DMS 273 (cell line): ENCODE data around the gene MAEL.
"Not testable (repeated sequence)": the region's sequence is repeated elsewhere in the genome, so short reads cannot be mapped to it uniquely, and the experiment has no call there.

Experiments used
- DNase-seq: peaks from one replicate; lab custom pipeline; 2025; ENCODE audit not compliant: unreplicated experiment; lab: John Stamatoyannopoulos, UW

Gene MAEL

DNA sequence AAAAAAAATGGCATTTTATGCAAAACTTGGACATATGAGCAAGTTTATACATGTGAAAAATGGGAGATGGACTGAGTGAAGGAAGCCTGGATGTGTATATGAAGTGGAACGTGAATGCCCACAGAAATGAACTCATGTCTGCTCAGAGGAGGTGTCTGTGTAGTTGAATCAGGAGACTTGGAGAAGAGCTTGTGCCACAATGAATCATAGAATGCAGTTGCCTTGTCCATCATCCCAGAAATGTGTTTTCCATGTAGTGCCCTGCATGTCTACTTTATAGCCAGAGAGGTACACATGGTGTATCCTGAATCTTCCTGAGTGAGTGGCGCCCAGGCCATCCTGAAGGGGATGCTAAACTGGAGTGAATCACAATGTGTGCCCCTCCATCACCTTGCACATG, 11.1 kb upstream of the MAEL start:
- DNase-seq, result no peak

DNA sequence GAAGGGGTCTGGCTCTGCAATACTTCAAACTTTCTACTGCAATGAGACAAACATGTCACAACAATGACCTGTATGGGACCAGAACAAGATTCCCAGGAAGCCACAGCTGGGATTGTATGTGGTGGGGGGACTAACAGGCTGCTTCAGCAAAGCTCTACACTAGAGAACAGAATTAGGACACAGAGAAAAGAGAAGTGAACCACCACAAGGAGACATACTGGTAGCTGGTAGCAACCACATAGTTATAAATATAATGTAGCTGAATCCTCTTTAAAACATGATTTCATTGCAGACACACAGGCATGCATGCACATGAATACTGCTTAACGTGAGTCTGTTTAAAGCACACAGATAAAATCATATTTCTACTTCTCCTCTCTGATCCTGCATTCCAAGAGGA, 10.3 kb upstream of the MAEL start:
- DNase-seq, result no peak

DNA sequence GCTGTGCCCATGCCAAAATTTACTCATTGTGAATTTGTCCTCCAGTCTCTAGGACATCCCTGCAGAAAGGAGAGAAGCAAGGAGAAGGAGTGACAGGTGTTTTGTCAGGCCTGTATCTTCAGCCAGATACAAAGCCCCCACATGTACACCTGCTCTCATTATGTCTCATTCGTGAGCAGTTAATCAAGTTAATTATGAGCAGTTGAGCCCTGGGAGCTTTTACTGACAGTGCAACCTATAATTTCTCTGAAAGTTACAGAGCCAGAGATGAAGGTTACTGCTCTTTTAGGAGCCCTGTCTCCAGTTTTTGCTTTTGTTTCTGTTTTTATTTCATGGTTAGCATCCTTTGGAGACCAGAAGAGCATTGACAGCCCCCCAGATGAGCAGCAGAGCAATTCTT, 8.7 kb upstream of the MAEL start:
- DNase-seq, result no peak

DNA sequence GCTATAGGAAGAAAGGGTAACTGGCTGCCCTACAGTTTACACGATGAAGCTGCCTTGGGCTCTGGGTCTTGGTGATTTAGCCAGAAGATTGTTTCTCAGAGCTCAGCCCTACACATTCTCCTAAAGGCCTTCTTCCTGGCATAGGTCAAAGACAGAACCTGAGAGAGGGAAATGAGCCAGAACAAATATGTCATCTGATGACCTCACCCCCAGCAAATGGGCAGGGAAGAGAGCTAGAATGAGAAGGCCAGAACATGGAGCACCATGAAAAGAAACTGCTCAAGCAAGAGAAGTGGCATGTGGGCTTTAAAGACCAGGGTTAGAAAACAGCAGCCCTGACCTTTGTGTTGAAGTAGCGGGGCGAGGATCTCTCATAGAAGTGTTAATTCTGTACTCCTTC, 8.3 kb upstream of the MAEL start:
- no peak for DNase-seq

DNA sequence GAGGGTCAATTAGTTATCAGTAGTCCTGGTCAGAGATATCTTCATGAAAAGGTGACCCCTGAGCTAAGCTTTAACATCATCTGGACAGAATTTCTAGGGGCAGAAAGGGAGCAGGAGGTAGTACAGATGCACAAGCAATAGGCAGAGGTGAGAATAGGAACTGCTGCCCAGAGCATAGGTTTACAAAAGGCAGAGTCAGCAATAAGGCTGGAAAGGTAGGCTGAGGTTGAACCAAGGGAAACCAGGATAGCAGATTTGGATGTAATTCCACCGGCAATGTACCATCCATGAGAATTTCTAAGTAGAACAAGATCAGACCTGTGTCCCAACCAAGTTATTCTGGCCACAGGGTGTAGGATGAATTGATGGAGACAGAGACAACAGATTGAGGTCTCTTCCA, 7.5 kb upstream of the MAEL start:
- no peak for DNase-seq

DNA sequence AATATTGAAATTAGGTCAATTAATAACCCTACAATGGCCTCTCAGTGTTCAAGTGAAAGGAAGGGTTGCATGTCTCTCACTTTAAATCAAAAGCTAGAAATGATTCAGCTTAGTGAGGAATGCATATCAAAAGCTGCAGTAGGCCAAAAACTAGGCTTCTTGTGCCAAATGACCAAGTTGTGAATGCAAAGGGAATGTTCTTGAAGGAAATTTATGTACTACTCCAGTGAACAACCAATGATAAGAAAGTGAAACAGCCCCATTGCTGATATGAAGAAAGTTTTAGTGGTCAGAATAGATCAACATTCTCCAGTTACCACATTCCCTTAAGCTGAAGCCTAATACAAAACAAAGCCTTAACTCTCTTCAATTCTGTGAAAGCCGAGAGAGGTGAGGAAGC, 10.0 kb downstream of the MAEL start:
- DNase-seq, result no peak

DNA sequence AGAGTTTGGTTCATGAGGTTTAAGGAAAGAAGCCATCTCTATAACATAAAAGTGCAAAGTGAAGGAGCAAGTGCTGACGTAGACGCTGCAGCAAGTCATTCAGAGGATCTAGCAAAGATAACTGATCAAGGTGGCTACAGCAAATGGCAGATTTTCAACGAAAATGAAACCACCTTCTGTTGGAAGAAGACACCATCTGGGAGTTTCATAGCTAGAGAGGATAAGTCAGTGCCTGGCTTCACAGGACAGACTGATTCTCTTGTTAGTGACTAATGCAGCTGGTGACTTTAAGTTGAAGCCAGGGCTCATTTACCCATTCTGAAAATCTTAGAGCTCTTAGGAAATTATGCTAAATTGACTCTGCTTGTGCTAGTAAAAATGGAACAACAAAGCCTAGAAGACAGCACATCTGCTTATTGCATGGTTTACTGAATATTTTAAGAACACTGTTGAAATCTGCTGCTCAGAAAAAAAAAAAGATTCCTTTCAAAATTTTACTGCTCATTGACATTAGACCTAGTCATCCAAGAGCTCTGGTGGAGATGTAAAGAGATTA, 10.5 kb downstream of the MAEL start:
- DNase-seq, result no peak

DNA sequence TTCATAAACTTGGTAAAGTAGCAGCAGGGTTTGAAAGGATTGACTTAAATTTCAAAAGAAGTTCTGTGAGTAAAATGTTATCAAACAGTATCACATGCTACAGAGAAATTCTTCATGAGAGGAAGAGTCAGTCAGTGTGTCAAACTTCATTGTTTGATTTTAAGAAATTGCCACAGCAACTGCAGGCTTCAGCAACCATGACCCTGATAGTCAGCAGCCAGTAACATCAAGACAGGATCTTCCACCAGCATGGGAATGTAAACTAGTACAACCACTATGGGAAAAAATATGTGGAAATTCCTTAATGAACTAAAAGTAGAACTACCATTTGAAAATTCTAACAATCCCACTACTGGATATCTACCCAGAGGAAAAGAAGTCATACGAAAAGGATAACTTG, 11.5 kb downstream of the MAEL start:
- DNase-seq, result no peak

DNA sequence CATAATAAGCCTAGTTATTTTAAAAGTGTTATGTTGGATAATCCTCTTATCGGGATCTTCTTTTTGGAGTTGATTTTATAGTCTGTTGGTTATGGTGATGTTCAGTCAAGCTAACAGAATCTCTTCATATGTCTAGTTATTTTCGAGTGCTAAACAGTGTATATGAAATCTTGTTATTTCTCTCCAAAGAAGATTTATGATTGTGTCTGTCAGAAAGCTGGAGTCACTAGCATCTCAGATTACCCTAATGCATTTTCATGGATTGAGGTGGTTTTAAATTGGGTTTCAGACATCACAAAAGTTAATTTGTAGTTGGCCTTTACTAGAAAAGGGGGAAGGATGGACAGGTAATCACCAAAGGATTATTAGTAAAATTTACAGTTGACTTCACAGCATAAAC, 13.3 kb downstream of the MAEL start:
- no peak for DNase-seq

DNA sequence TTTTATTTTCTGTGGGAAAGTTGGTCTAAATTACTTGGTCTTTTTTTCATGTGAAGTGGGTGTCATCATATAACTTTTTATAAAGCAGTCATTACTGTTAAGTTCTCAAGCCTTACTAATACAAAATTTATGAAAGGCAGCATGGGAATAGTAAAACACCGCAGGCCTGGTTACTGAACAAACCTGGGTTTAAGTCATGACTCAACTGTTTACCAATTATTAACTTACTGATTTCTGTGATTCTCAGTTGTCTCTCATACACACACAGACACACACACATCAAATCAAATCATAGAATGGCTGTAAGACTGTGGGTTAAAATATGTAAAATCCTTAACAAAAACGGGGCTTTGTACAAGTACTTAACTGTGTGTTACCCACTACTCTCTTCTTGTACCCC, 14.6 kb downstream of the MAEL start:
- no peak for DNase-seq

DNA sequence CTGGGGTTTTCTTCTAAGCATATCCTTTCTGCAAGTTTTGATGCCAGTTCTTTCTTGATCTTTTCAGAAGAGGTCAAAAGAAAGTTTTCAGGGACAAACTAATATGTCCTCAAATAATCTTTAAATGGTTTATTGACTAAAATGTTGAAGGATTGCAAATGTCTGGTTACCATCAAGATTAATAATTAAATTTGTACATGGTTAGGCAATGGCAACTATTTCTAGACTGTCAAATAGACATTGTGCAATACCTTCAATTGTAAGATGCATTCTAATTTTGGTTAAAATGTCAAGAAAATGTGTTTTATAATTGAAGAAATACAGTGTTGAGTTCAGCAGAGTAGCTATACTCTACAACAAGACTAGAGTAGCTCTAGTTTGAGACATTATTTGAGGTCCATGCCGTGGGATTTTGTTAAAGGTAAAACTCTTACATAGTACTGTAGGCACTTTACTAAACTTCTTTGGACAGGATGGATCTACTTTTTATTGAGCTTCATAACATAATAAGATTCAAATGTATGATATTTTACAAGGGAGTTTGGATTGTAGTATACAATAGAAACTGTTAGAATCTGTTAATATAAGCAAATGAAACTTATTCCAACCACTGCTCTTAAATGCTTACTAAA, 22.6 kb downstream of the MAEL start:
- no peak for DNase-seq

DNA sequence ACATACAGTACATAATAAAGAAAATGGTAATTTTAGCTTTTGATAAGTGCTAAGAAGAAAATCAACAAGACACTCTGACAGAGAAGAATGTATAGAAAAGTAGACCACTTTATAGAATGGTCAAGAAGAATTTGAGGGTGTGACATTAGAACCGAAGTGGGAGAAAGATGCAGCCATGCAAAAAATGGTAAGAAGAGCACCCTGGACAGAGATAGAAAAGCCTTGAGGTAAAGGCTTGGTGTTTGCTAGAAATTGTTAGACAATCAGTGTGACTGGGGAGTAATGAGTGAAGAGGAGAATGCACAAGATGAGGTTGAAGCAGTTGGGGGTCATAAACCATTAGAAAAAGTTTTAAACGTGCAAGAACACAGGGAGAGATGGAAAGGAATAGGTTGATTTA, 23.5 kb downstream of the MAEL start:
- DNase-seq, result no peak

DNA sequence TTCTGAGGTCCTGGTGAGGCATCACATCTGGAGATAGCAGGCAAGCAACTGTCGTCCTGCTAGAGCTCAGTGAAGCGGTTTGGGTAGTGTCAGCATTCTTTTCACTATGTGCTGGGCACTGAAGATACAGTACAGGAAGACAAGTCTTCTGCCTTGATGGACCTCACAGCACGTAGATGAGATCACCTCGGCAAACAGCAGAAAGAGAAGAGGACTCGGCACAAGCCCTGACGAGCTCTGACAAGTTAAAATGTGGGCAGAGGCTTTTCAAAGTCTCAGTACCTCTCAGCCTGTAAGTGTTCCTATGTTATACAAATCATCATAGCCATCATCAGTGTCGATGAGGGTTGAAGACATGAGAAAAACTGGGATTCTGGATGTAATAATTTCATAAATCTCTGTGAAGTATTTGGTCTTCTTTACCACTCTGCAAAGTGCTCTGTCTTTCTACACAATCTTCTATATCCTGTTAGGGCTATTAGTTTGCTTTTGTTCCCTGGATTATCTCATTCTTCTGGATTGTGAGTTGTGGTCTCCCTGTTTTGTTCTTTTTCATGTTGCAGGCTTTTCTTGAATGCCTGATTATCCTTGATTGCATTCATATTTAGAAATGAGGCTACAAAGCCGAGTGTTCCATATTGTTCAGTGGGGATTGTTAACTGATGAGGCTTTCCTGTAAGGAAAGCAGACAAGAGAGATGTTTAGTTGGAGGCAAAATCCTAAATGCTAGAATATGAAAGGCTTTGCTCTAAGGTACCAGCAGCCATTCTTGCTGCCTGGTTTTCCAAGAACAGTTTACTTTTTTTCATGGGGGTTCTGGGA, 24.2 kb downstream of the MAEL start:
- DNase-seq, result no peak

DNA sequence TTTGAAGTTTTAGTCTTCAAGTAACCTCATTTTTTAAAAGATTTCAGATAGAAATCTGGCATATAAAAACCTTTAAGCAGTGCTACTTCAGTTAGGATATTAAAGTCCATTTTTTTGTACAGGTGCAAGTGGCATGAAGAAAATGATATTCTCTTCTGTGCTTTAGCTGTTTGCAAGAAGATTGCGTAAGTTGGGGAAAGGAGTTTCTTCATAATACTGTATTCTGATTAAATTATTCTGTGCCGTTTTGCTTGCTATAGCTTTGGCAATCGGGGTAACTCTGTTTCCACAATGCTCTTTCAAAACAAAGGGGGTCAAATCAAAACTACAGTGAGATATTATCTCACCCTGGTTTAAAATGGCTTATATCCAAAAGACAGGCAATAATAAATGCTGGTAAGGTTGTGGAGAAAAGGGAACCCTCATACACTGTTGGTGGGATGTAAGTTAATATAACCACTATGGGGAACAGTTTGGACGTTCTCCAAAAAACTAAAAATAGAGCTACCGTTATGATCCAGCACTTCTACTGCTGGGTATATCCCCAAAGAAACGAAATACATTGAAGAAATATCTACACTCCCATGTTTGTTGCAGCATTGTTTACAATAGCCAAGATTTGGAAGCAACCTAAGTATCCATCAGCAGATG, 27.1 kb downstream of the MAEL start:
- DNase-seq, result no peak

DNA sequence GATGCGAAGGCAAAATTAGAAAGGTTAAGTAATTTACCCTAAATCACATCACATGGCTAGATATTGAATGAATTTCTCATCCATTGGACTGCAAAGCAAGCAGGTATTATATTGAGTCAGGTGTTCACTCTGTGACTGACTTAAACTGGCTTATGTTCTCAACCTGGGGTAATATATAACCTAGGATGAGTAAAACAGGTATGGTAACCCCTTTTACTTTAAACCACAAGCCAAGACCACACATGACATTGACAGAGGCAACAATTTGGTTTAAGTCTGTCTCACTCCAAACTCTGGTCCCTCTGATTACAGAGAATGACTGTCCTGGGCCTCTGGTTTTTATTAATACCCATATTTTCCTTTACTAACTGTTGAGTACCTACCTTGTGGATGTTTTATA, 33.3 kb downstream of the MAEL start:
- no peak for DNase-seq

DNA sequence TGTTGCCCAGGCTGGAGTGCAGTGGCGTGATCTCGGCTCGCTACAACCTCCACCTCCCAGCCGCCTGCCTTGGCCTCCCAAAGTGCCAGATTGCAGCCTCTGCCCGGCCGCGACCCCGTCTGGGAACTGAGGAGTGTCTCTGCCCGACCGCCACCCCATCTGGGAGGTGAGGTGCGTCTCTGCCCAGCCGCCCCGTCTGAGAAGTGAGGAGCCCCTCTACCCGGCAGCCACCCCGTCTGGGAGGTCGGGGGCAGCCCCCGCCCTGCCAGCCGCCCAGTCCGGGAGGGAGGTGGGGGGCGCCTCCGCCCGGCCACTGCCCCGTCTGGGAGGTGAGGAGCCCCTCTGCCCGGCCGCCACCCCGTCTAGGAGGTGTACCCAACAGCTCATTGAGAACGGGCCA, 40.5 kb downstream of the MAEL start:
- not testable (repeated sequence) for DNase-seq

DNA sequence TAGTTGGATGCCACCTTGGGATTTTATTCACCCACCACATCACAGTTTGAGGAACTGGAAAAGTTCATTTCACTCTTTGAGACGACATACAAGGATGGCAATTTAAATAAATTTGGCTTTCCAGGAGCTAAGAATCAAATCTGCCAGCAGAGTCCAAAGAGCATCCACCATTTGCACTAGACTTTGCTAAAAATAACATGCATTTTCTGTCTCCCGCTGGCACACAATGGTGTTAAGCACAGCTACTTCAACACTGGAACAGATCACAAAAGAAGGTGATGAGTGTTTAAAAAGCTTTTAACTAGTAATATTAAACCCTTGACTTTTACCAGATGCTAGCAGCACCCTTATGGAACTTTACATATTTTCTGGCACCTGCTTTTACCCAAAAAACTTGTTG, 44.6 kb downstream of the MAEL start:
- no peak for DNase-seq

DNA sequence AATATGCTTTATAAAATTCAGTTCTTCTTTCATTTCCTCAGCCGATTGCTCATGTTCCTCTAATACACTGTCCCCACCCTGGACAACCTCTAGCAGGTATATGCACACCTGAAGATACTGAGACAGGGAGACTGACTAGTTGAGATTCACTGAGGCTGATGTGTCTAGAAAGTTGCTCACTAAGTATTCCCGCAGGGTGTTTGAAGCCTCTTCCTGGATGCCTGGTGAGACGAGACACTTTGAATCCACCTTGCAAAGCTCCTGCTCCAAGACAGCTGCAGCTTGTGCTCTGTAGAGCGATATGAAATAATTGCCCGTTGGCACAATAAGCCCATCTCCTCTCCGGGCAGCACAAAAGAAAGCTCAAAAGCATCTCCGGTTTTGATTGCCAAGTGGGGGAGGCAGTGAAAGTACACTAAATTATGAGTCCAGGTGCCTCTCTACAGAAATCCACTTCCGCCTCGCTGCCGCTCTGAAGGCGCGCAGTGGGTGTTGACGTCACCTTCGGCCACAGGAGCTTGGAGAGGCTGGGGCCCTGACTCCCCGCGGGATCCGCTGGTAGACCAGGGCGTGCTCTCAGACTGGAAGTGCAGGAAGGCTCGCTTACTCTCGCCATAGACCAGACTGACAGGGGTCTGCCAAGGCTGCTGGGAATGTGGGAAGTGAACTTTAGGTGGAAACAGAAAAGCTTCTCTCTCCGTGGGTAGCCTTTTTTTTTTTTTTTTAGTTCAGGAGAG, 54.8 kb downstream of the MAEL start:
- DNase-seq, result peak; percentile 88

DNA sequence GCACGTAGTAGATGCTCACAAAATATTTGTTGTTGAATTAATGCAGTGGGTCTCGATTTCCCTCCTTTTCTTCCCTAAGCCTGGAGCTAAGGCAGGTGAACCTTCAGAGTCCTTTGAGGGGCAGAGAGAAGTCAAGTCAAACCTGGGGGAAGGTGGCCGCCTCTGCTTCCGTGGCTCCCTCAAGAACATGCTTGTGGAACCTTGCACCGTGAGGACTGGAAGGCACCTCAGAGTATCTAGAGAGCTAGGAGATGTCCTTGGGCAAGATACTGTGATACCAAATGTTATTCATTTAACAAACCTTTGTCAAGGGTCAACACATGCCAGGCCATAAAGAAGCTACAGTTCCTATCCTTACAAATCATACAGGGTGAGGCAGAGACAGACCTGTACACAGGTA, 62.8 kb downstream of the MAEL start:
- no peak for DNase-seq

DNA sequence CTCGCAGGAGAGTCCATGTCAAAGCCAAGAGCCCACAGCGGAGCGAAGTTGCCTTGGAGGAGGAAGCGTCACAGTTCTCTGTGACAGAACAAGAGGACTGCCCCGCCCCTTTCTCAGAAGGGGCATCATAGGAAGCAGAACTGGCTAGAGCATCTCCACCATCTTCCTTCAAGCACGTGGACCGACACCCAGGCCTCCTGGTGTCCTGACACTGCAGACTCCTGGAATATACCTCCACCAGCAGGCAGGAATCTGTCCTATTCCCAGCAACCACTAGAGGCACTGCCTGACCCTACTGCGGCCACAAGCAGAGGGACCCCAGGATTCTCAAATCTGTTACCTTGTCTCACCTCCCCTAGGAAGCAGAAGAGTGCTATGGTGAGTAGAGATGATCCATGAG, 63.3 kb downstream of the MAEL start:
- DNase-seq, result peak; percentile 59

DNA sequence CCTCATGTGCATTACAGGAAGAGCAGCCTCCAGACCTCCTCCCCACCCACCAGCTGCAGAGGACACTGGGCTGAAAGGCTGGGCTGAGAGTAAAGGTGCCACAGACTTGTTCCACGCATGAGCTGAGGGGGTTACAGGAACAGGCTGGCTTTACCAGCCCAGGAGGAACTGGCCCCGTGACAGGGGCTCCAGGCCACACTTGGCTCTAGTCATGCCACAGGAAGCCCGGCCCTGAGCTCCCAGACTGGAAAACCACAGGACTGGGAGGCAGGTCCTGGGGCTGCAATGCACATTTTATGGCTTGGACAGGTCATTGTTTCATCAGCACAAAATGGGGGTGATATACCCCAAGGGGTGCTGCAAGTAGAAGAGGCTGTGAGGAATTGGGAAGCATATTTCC, 65.5 kb downstream of the MAEL start:
- no peak for DNase-seq
